Muscle of back (tissue), 13 donors: ENCODE data around the gene PRAMEF14. TPM values are rescaled to one million over a fixed set of nuclear protein-coding genes. Genes with fewer than 3 reads are reported as not detected.
"Not testable (repeated sequence)": the region's sequence is repeated elsewhere in the genome, so short reads cannot be mapped to it uniquely, and the experiment has no call there.

Source experiments
- DNase-seq, 3 donors: peaks; one replicate each; pipeline versions ENCODE4 v3.0.0 to v3.0.0-alpha.2; 2013
- long read RNA-seq, 9 donors: transcript quantifications; one replicate each; lab custom pipeline, GENCODE V29; 2026
- polyA plus RNA-seq, 10 donors: library from polyadenylated mRNA; unstranded; fragments of 120-200 nt; gene quantifications; one replicate each; pipeline ENCODE4 v1.2.1, GENCODE V29; 2013; ENCODE audit not compliant: insufficient read length in 10 of 10

Gene PRAMEF14
- not detected for polyA plus RNA-seq
- long read RNA-seq, donor 1 = 0 reads
- long read RNA-seq, donor 2 = 0 reads
- long read RNA-seq, donor 3 = 0 reads
- long read RNA-seq, donor 4 = 0 reads
- long read RNA-seq, donor 5 = 0 reads
- long read RNA-seq, donor 6 = 0 reads
- long read RNA-seq, donor 7 = 0 reads
- long read RNA-seq, donor 8 = 0 reads
- long read RNA-seq, donor 9 = 0 reads

GRCh38 chr1:13347034-13347433 is at the start of gene PRAMEF14:
TSS of gene PRAMEF14 (minus strand) at chr1:13347134. CDS start at chr1:13345314, 1,820 bp downstream.
- not testable (repeated sequence) for DNase-seq

- not testable (repeated sequence) for DNase-seq
Observed at GRCh38 chr1:13395311-13395710, 48.4 kb upstream of the PRAMEF14 start.

- not testable (repeated sequence) for DNase-seq
Observed at GRCh38 chr1:13394761-13395160, 47.8 kb upstream of the PRAMEF14 start.

GRCh38 chr1:13393004-13393403 is 46.1 kb upstream of the PRAMEF14 start:
- DNase-seq = not testable (repeated sequence)

- not testable (repeated sequence) for DNase-seq
Observed at GRCh38 chr1:13389332-13389731, 42.4 kb upstream of the PRAMEF14 start, which contains the start of gene PRAMEF17. TSS of gene PRAMEF17 (plus strand) at chr1:13389632. CDS start at chr1:13389658, 26 bp downstream.

GRCh38 chr1:13380380-13380779 is 33.4 kb upstream of the PRAMEF14 start:
- DNase-seq = not testable (repeated sequence)

- not testable (repeated sequence) for DNase-seq
Observed at GRCh38 chr1:13378983-13379382, 32.0 kb upstream of the PRAMEF14 start.

- DNase-seq = not testable (repeated sequence)
Observed at GRCh38 chr1:13368544-13368943, 21.6 kb upstream of the PRAMEF14 start.

- DNase-seq = not testable (repeated sequence)
Observed at GRCh38 chr1:13366536-13366935, 19.6 kb upstream of the PRAMEF14 start.

GRCh38 chr1:13364928-13365327 is 18.0 kb upstream of the PRAMEF14 start:
- DNase-seq = not testable (repeated sequence)

- DNase-seq = not testable (repeated sequence)
Observed at GRCh38 chr1:13362364-13362763, 15.4 kb upstream of the PRAMEF14 start.

GRCh38 chr1:13356774-13357173 is 9.8 kb upstream of the PRAMEF14 start:
- peak; percentile 8 to 45 (median 36) for DNase-seq

- not testable (repeated sequence) for DNase-seq
Observed at GRCh38 chr1:13354475-13354874, 7.5 kb upstream of the PRAMEF14 start.

GRCh38 chr1:13353476-13353875 is 6.5 kb upstream of the PRAMEF14 start:
- DNase-seq = not testable (repeated sequence)

GRCh38 chr1:13342496-13342895 is 4.4 kb downstream of the PRAMEF14 start:
- not testable (repeated sequence) for DNase-seq

- DNase-seq = not testable (repeated sequence)
Observed at GRCh38 chr1:13315281-13315680, 31.7 kb downstream of the PRAMEF14 start, which contains the start of gene PRAMEF15. TSS of gene PRAMEF15 (plus strand) at chr1:13315581. CDS start at chr1:13318408, 2,827 bp downstream.

GRCh38 chr1:13303239-13303638 is 43.7 kb downstream of the PRAMEF14 start, which contains the start of gene PRAMEF33:
TSS of gene PRAMEF33 (plus strand) at chr1:13303539. CDS start at chr1:13305955, 2,416 bp downstream.
- DNase-seq = not testable (repeated sequence)

- not testable (repeated sequence) for DNase-seq
Observed at GRCh38 chr1:13302197-13302596, 44.7 kb downstream of the PRAMEF14 start.

GRCh38 chr1:13298699-13299098 is 48.2 kb downstream of the PRAMEF14 start:
- DNase-seq = not testable (repeated sequence)

GRCh38 chr1:13297216-13297931 is 49.6 kb downstream of the PRAMEF14 start:
- DNase-seq = not testable (repeated sequence)
